HepG2 (cell line): ENCODE measurements around the gene TPI1. TPM values are rescaled to one million over a fixed set of nuclear protein-coding genes. Genes with fewer than 3 reads are reported as not detected.

Experiments used
- BHLHE40 ChIP-seq: IDR thresholded peaks from 2 replicates; pipeline ENCODE4 v1.6.1; 2011; ENCODE audit warnings: low read length, improper control_type of control experiment
- GLI4 ChIP-seq: sonication (generic); formaldehyde crosslinking; IDR thresholded peaks from 2 replicates; pipeline ENCODE4 v1.5.1; 2020; ENCODE audit warnings: missing genetic modification reagents, mild to moderate bottlenecking, moderate library complexity, borderline replicate concordance
- IRX3 ChIP-seq: sonication (generic); formaldehyde crosslinking; IDR thresholded peaks from 2 replicates; pipeline ENCODE4 v1.8.1; 2023; ENCODE audit warnings: mild to moderate bottlenecking, low read depth, missing genetic modification reagents, borderline replicate concordance
- MEIS1 ChIP-seq: sonication (generic); formaldehyde crosslinking; IDR thresholded peaks from 2 replicates; pipeline ENCODE4 v1.9.0; 2021; ENCODE audit warnings: mild to moderate bottlenecking, missing genetic modification reagents, moderate library complexity, borderline replicate concordance
- MIXL1 ChIP-seq: IDR thresholded peaks from 2 replicates; pipeline ENCODE4 v1.6.1; 2016
- MTF2 ChIP-seq: sonication (generic); formaldehyde crosslinking; IDR thresholded peaks from 2 replicates; pipeline ENCODE4 v1.5.0; 2020; ENCODE audit warnings: missing genetic modification reagents, borderline replicate concordance
- NFIB ChIP-seq: sonication (generic); formaldehyde crosslinking; IDR thresholded peaks from 2 replicates; pipeline ENCODE4 v1.9.0; 2021; ENCODE audit warnings: missing genetic modification reagents, mild to moderate bottlenecking, borderline replicate concordance
- NFIC ChIP-seq: IDR thresholded peaks from 2 replicates; pipeline ENCODE4 v1.6.1; 2012; ENCODE audit warnings: mild to moderate bottlenecking, low read length, inconsistent platforms
- PAX8 ChIP-seq: sonication (generic); formaldehyde crosslinking; IDR thresholded peaks from 2 replicates; pipeline ENCODE4 v1.8.0; 2022; ENCODE audit warnings: mild to moderate bottlenecking, missing genetic modification reagents, borderline replicate concordance
- SAFB2 ChIP-seq: sonication (generic); formaldehyde crosslinking; IDR thresholded peaks from 2 replicates; pipeline ENCODE4 v1.5.1; 2020; ENCODE audit warnings: missing genetic modification reagents, low read depth, mild to moderate bottlenecking, borderline replicate concordance
- TEAD3 ChIP-seq: optimal IDR thresholded peaks from 2 replicates; pipeline ENCODE3; 2016; ENCODE audit warnings: borderline replicate concordance
- ZBTB1 ChIP-seq: sonication (generic); formaldehyde crosslinking; IDR thresholded peaks from 2 replicates; pipeline ENCODE4 v1.4.0; 2020; ENCODE audit warnings: missing genetic modification reagents, borderline replicate concordance
- ZBTB3 ChIP-seq: sonication (generic); formaldehyde crosslinking; IDR thresholded peaks from 2 replicates; pipeline ENCODE4 v1.4.0; 2020; ENCODE audit warnings: low read depth, mild to moderate bottlenecking, moderate library complexity, missing genetic modification reagents, borderline replicate concordance
- ZBTB42 ChIP-seq: sonication (generic); formaldehyde crosslinking; IDR thresholded peaks from 2 replicates; pipeline ENCODE4 v1.5.0; 2020; ENCODE audit warnings: mild to moderate bottlenecking, missing genetic modification reagents
- ZC3H13 ChIP-seq: sonication (generic); formaldehyde crosslinking; IDR thresholded peaks from 2 replicates; pipeline ENCODE4 v1.8.1; 2023; ENCODE audit warnings: mild to moderate bottlenecking, missing genetic modification reagents, moderate library complexity
- ZNF230 ChIP-seq: sonication (generic); formaldehyde crosslinking; IDR thresholded peaks from 2 replicates; pipeline ENCODE4 v1.4.0; 2020; ENCODE audit warnings: mild to moderate bottlenecking, missing genetic modification reagents
- ZNF713 ChIP-seq: sonication (generic); formaldehyde crosslinking; IDR thresholded peaks from 2 replicates; pipeline ENCODE4 v1.4.0; 2020; ENCODE audit warnings: mild to moderate bottlenecking, missing genetic modification reagents
- ZNF740 ChIP-seq: sonication (generic); formaldehyde crosslinking; IDR thresholded peaks from 2 replicates; pipeline ENCODE4 v1.4.0; 2020; ENCODE audit warnings: missing genetic modification reagents
- ZNF780A ChIP-seq: sonication (generic); formaldehyde crosslinking; IDR thresholded peaks from 2 replicates; pipeline ENCODE4 v1.8.0; 2022; ENCODE audit warnings: mild to moderate bottlenecking, missing genetic modification reagents, moderate library complexity
- polyA plus RNA-seq, 8 experiments: library from polyadenylated mRNA; depleted of rRNA in 3 of 8; stranded (reverse) in 7 of 8; unstranded in 1 of 8; fragments of >200 nt; fragmentation: Illumina TruSeq in 4 of 8; extraction: Trizol in 4 of 8; gene quantifications; 2 replicates each; pipeline versions ENCODE4 v1.2.1 to v1.2.3, GENCODE V29; 2011 to 2016; ENCODE audit warnings: low read depth in 4 of 8, missing spikeins in 1 of 8, mixed read lengths in 1 of 8; ENCODE audit not compliant: insufficient read depth in 1 of 8
- total RNA-seq, 5 experiments: library from RNA; depleted of rRNA; stranded (reverse); fragments of >200 nt; fragmentation: Illumina TruSeq; extraction: Trizol; gene quantifications; 2 replicates each; pipeline ENCODE4 v1.2.3, GENCODE V29; 2016; ENCODE audit warnings: low read depth in 1 of 5
- TF ChIP-seq, protein P1 (sequence below), 2 experiments: sonication (generic) in 1 of 2; formaldehyde crosslinking in 1 of 2; IDR thresholded peaks; 2 replicates each; pipeline versions ENCODE4 v1.4.0 to v1.6.1; 2018 to 2020; ENCODE audit warnings: missing genetic modification reagents in 2 of 2, borderline replicate concordance in 1 of 2, low read depth in 1 of 2, mild to moderate bottlenecking in 1 of 2, missing biosample characterization in 1 of 2
- TF ChIP-seq, protein P2 (sequence below): sonication (generic); formaldehyde crosslinking; IDR thresholded peaks from 2 replicates; pipeline ENCODE4 v1.5.0; 2020; ENCODE audit warnings: missing genetic modification reagents
- TF ChIP-seq, protein P3 (sequence below): sonication (generic); formaldehyde crosslinking; IDR thresholded peaks from 2 replicates; pipeline ENCODE4 v1.9.0; 2022; ENCODE audit warnings: missing genetic modification reagents, mild to moderate bottlenecking, borderline replicate concordance
- TF ChIP-seq, protein P4 (sequence below): sonication (generic); formaldehyde crosslinking; IDR thresholded peaks from 2 replicates; pipeline ENCODE4 v1.8.1; 2023; ENCODE audit warnings: mild to moderate bottlenecking, missing genetic modification reagents

TPI1 gene
- total and polyA plus RNA-seq, 2 of the 13 experiments (the other 11 are each of a cell fraction or from before 2014, with no cell fraction given), result 945 to 2,535 TPM

- TF ChIP-seq, protein P1, sequence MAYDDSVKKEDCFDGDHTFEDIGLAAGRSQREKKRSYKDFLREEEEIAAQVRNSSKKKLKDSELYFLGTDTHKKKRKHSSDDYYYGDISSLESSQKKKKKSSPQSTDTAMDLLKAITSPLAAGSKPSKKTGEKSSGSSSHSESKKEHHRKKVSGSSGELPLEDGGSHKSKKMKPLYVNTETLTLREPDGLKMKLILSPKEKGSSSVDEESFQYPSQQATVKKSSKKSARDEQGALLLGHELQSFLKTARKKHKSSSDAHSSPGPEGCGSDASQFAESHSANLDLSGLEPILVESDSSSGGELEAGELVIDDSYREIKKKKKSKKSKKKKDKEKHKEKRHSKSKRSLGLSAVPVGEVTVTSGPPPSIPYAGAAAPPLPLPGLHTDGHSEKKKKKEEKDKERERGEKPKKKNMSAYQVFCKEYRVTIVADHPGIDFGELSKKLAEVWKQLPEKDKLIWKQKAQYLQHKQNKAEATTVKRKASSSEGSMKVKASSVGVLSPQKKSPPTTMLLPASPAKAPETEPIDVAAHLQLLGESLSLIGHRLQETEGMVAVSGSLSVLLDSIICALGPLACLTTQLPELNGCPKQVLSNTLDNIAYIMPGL (CRISPR knock-in tag; IDR thresholded peaks at IDR 0.05; ENCODE audit: borderline replicate concordance in 1 of 2, low read depth in 1 of 2), result peak; percentile 91 to 93
- peak; percentile 98 for TF ChIP-seq ZC3H13 (CRISPR knock-in tag)
- no peak for TF ChIP-seq ZNF230 (CRISPR knock-in tag)
- peak; percentile 27; the same call in 1 of the 2 replicates for TF ChIP-seq NFIC
- TF ChIP-seq ZNF780A (CRISPR knock-in tag), result no peak
- TF ChIP-seq MEIS1 (CRISPR knock-in tag), result peak; percentile 85
- TF ChIP-seq, protein P2, sequence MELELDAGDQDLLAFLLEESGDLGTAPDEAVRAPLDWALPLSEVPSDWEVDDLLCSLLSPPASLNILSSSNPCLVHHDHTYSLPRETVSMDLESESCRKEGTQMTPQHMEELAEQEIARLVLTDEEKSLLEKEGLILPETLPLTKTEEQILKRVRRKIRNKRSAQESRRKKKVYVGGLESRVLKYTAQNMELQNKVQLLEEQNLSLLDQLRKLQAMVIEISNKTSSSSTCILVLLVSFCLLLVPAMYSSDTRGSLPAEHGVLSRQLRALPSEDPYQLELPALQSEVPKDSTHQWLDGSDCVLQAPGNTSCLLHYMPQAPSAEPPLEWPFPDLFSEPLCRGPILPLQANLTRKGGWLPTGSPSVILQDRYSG (CRISPR knock-in tag), result peak; percentile 62; the same call in 1 of the 2 replicates
- TF ChIP-seq, protein P3, sequence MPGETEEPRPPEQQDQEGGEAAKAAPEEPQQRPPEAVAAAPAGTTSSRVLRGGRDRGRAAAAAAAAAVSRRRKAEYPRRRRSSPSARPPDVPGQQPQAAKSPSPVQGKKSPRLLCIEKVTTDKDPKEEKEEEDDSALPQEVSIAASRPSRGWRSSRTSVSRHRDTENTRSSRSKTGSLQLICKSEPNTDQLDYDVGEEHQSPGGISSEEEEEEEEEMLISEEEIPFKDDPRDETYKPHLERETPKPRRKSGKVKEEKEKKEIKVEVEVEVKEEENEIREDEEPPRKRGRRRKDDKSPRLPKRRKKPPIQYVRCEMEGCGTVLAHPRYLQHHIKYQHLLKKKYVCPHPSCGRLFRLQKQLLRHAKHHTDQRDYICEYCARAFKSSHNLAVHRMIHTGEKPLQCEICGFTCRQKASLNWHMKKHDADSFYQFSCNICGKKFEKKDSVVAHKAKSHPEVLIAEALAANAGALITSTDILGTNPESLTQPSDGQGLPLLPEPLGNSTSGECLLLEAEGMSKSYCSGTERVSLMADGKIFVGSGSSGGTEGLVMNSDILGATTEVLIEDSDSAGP (CRISPR knock-in tag), result peak; percentile 96
- peak; percentile 52; the same call in 1 of the 2 replicates for TF ChIP-seq ZBTB3 (CRISPR knock-in tag)
- TF ChIP-seq SAFB2 (CRISPR knock-in tag), result peak; percentile 89; the same call in 1 of the 2 replicates
- TF ChIP-seq ZNF713 (CRISPR knock-in tag), result peak; percentile 59; the same call in 1 of the 2 replicates
- TF ChIP-seq ZBTB42, result 0 out of 2 replicates have a peak, but pooled peaks have one; percentile 40
- TF ChIP-seq MIXL1 (CRISPR knock-in tag), result peak; percentile 38; the same call in 1 of the 2 replicates
- TF ChIP-seq IRX3 (CRISPR knock-in tag), result no peak; the same call in 1 of the 2 replicates
- TF ChIP-seq BHLHE40, result peak; percentile 99
- 0 out of 2 replicates have a peak, but pooled peaks have one; percentile 51 for TF ChIP-seq GLI4 (CRISPR knock-in tag)
- no peak for TF ChIP-seq NFIB (CRISPR knock-in tag)
- TF ChIP-seq ZBTB1 (CRISPR knock-in tag), result no peak
- no peak for TF ChIP-seq ZNF740 (CRISPR knock-in tag)
- TF ChIP-seq PAX8 (CRISPR knock-in tag), result no peak
- TF ChIP-seq TEAD3, result peak; percentile 58
- peak; percentile 24; the same call in 1 of the 2 replicates for TF ChIP-seq MTF2 (CRISPR knock-in tag)
- TF ChIP-seq, protein P4, sequence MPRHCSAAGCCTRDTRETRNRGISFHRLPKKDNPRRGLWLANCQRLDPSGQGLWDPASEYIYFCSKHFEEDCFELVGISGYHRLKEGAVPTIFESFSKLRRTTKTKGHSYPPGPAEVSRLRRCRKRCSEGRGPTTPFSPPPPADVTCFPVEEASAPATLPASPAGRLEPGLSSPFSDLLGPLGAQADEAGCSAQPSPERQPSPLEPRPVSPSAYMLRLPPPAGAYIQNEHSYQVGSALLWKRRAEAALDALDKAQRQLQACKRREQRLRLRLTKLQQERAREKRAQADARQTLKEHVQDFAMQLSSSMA (CRISPR knock-in tag), result peak; percentile 57; the same call in 1 of the 2 replicates
These were observed 23.7 kb downstream of the TPI1 start (continued) for GRCh38 chr12:6890789-6891645.
